GM12872 (cell line): Measurements from ENCODE around the gene IMP4.

Source experiments
- CTCF ChIP-seq: IDR thresholded peaks from 3 replicates; pipeline ENCODE4 v1.5.1; 2011; ENCODE audit warnings: low read depth, mild to moderate bottlenecking, low read length, moderate library complexity; ENCODE audit not compliant: insufficient read depth

IMP4 gene

GRCh38 chr2:130327703-130328527 lies 14.8 kb upstream of the IMP4 start:
- TF ChIP-seq CTCF, result no peak

- no peak for TF ChIP-seq CTCF
Observed at GRCh38 chr2:130328710-130329109, 14.0 kb upstream of the IMP4 start.

GRCh38 chr2:130332271-130333073 lies 10.2 kb upstream of the IMP4 start:
- TF ChIP-seq CTCF, result peak; percentile 92

- TF ChIP-seq CTCF, result no peak
Observed at GRCh38 chr2:130334026-130334425, 8.7 kb upstream of the IMP4 start.

GRCh38 chr2:130335226-130335625 lies 7.5 kb upstream of the IMP4 start:
- TF ChIP-seq CTCF, result no peak

- no peak for TF ChIP-seq CTCF
Observed at GRCh38 chr2:130336150-130336876, 6.4 kb upstream of the IMP4 start.
